Activated naive CD8-positive, alpha-beta T cell treated with anti-CD3 and anti-CD28 coated beads for 36 hours (primary cell): Measurements from ENCODE around the gene SLC2A4. TPM values are rescaled to one million over a fixed set of nuclear protein-coding genes. Genes with fewer than 3 reads are reported as not detected.
A peak's percentile ranks its signal among the peaks of the same experiment; 100 is the strongest.

ENCODE experiments used
- DNase-seq: peaks from one replicate; pipeline ENCODE4 v3.0.0; 2021
- H3K27ac Mint-ChIP-seq: one replicate; pipeline ENCODE4 v1.8.0; 2022; ENCODE audit warnings: mild to moderate bottlenecking, moderate library complexity, mixed read lengths
- H3K27me3 Mint-ChIP-seq: one replicate; pipeline ENCODE4 v1.8.0; 2022; ENCODE audit warnings: mild to moderate bottlenecking, mixed read lengths
- H3K36me3 Mint-ChIP-seq: one replicate; pipeline ENCODE4 v1.8.0; 2021; ENCODE audit warnings: mild to moderate bottlenecking, mixed read lengths
- H3K4me1 Mint-ChIP-seq: one replicate; pipeline ENCODE4 v1.8.0; 2021; ENCODE audit warnings: mixed read lengths
- H3K4me3 Mint-ChIP-seq: one replicate; pipeline ENCODE4 v1.8.0; 2022; ENCODE audit warnings: mild to moderate bottlenecking, moderate library complexity, mixed read lengths
- H3K9me3 Mint-ChIP-seq: one replicate; pipeline ENCODE4 v1.8.0; 2022; ENCODE audit warnings: mixed read lengths
- total RNA-seq, 2 experiments: library from RNA; stranded (reverse); gene quantifications; one replicate each; pipeline ENCODE4 v1.2.3, GENCODE V29; 2021

SLC2A4 gene
- total RNA-seq, 2 experiments from 2014 or later, result 0.54 to 0.56 TPM

GRCh38 chr17:7281953-7282751 lies 634 bp downstream of the SLC2A4 start:
- Mint-ChIP-seq H3K27me3 (peaks cover 21% of the 10 kb centered on the region), H3K4me3 (peak overlapping the region; percentile 76)

GRCh38 chr17:7282752-7283321 lies 1.3 kb downstream of the SLC2A4 start:
- H3K9me3 Mint-ChIP-seq, result no peaks in the 10 kb centered on the region
- H3K27me3 Mint-ChIP-seq, result peaks cover 21% of the 10 kb centered on the region
- no peak overlapping the region for H3K27ac Mint-ChIP-seq
- peaks cover 22% of the 10 kb centered on the region for H3K4me1 Mint-ChIP-seq
- DNase-seq, result peak; percentile 30
- no peaks in the 10 kb centered on the region for H3K36me3 Mint-ChIP-seq
- H3K4me3 Mint-ChIP-seq, result peak overlapping the region; percentile 40

More at GRCh38 chr17:7281953-7282751, 634 bp downstream of the SLC2A4 start:
- H3K27ac Mint-ChIP-seq, result no peak overlapping the region
- no peak for DNase-seq
- no peaks in the 10 kb centered on the region for H3K36me3 Mint-ChIP-seq
- peaks cover 22% of the 10 kb centered on the region for H3K4me1 Mint-ChIP-seq
- H3K9me3 Mint-ChIP-seq, result no peaks in the 10 kb centered on the region

GRCh38 chr17:7283471-7284216 lies 2.1 kb downstream of the SLC2A4 start:
- H3K27me3 Mint-ChIP-seq, result peaks cover 21% of the 10 kb centered on the region
- H3K27ac Mint-ChIP-seq, result no peak overlapping the region
- no peaks in the 10 kb centered on the region for H3K36me3 Mint-ChIP-seq
- no peaks in the 10 kb centered on the region for H3K9me3 Mint-ChIP-seq
- H3K4me1 Mint-ChIP-seq, result peaks cover 22% of the 10 kb centered on the region
- DNase-seq, result no peak
- no peak overlapping the region for H3K4me3 Mint-ChIP-seq

- H3K4me3 Mint-ChIP-seq, result no peak overlapping the region
- H3K36me3 Mint-ChIP-seq, result no peaks in the 10 kb centered on the region
- DNase-seq, result no peak
- H3K9me3 Mint-ChIP-seq, result no peaks in the 10 kb centered on the region
- H3K27ac Mint-ChIP-seq, result no peak overlapping the region
- H3K4me1 Mint-ChIP-seq, result peaks cover 22% of the 10 kb centered on the region
- H3K27me3 Mint-ChIP-seq, result peaks cover 21% of the 10 kb centered on the region
Measured at GRCh38 chr17:7284911-7285310, 3.4 kb downstream of the SLC2A4 start.

GRCh38 chr17:7285679-7286078 lies 4.2 kb downstream of the SLC2A4 start:
- no peaks in the 10 kb centered on the region for H3K9me3 Mint-ChIP-seq
- H3K27ac Mint-ChIP-seq, result no peak overlapping the region
- H3K4me1 Mint-ChIP-seq, result peaks cover 16% of the 10 kb centered on the region
- no peak for DNase-seq
- peaks cover 21% of the 10 kb centered on the region for H3K27me3 Mint-ChIP-seq
- H3K36me3 Mint-ChIP-seq, result no peaks in the 10 kb centered on the region
- no peak overlapping the region for H3K4me3 Mint-ChIP-seq

- H3K4me3 Mint-ChIP-seq, result no peak overlapping the region
- DNase-seq, result no peak
- H3K27me3 Mint-ChIP-seq, result peaks cover 24% of the 10 kb centered on the region
- H3K4me1 Mint-ChIP-seq, result no peaks in the 10 kb centered on the region
- H3K9me3 Mint-ChIP-seq, result no peaks in the 10 kb centered on the region
- no peaks in the 10 kb centered on the region for H3K36me3 Mint-ChIP-seq
- no peak overlapping the region for H3K27ac Mint-ChIP-seq
Measured at GRCh38 chr17:7289256-7290032, 7.9 kb downstream of the SLC2A4 start.

DNA sequence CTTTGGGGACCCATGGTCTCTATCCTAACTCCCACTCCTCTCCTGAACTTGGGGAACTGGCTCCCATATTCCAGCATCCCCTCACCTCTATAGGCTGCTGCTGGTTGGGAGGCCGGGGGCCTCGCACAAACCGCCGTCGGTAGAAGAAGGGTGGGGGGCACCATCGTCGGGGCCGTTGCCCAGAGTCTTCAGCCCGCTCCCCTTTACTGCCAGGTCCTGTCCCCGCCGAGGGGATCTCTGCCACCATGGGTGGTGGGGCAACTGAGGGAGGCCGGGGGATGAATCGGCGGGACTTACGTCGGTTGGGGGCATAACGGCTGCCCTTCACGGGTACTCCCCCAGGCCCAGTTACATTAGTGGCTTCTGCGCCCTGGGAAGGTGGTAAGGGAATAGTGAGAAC lies 8.6 kb downstream of the SLC2A4 start:
- Mint-ChIP-seq H3K4me1 (peaks cover 3% of the 10 kb centered on the region), H3K4me3 (no peak overlapping the region), H3K36me3 (no peaks in the 10 kb centered on the region), H3K9me3 (no peaks in the 10 kb centered on the region), H3K27ac (no peak overlapping the region), H3K27me3 (peaks cover 29% of the 10 kb centered on the region)
- DNase-seq, result no peak

DNA sequence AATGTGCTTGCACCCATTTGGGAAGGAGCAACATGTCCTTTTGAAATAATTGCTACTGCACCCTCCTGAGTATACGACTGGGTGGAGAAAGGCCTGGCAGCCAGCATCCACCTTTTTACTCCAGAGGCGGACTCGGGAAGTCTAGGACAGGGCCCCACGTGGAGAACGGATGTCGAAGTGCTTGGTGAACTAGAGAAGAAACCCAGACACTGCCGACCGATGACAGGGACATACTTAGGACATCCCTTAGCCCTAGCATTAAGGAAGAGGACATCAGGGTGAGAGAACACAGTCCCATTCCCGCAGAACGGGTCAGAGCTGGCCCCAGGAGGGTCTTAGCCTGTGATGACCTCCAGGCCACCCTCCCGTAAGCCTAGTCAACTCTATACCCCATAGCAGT lies 9.2 kb downstream of the SLC2A4 start:
- Mint-ChIP-seq H3K27me3 (peaks cover 34% of the 10 kb centered on the region), H3K36me3 (no peaks in the 10 kb centered on the region)
- DNase-seq, result no peak

GRCh38 chr17:7292194-7292593 lies 10.7 kb downstream of the SLC2A4 start:
- H3K9me3 Mint-ChIP-seq, result no peaks in the 10 kb centered on the region
- H3K4me1 Mint-ChIP-seq, result peaks cover 13% of the 10 kb centered on the region
- H3K36me3 Mint-ChIP-seq, result no peaks in the 10 kb centered on the region
- H3K27ac Mint-ChIP-seq, result no peak overlapping the region
- H3K4me3 Mint-ChIP-seq, result no peak overlapping the region
- DNase-seq, result no peak
- peaks cover 44% of the 10 kb centered on the region for H3K27me3 Mint-ChIP-seq

More for the DNA sequence above, 9.2 kb downstream of the SLC2A4 start:
- H3K9me3 Mint-ChIP-seq, result no peaks in the 10 kb centered on the region
- peaks cover 6% of the 10 kb centered on the region for H3K4me1 Mint-ChIP-seq
- no peak overlapping the region for H3K27ac Mint-ChIP-seq
- no peak overlapping the region for H3K4me3 Mint-ChIP-seq

- Mint-ChIP-seq H3K4me3 (no peak overlapping the region), H3K9me3 (no peaks in the 10 kb centered on the region), H3K27ac (no peak overlapping the region), H3K4me1 (peaks cover 13% of the 10 kb centered on the region), H3K36me3 (no peaks in the 10 kb centered on the region), H3K27me3 (peaks cover 44% of the 10 kb centered on the region)
- DNase-seq, result no peak
Measured at GRCh38 chr17:7292729-7293128, 11.2 kb downstream of the SLC2A4 start.

GRCh38 chr17:7293159-7293558 lies 11.6 kb downstream of the SLC2A4 start:
- no peak overlapping the region for H3K4me3 Mint-ChIP-seq
- no peak overlapping the region for H3K27ac Mint-ChIP-seq
- H3K9me3 Mint-ChIP-seq, result no peaks in the 10 kb centered on the region
- H3K4me1 Mint-ChIP-seq, result peaks cover 13% of the 10 kb centered on the region
- H3K27me3 Mint-ChIP-seq, result peaks cover 44% of the 10 kb centered on the region
- H3K36me3 Mint-ChIP-seq, result no peaks in the 10 kb centered on the region
- no peak for DNase-seq

- no peaks in the 10 kb centered on the region for H3K36me3 Mint-ChIP-seq
- no peak overlapping the region for H3K27ac Mint-ChIP-seq
- peaks cover 13% of the 10 kb centered on the region for H3K4me1 Mint-ChIP-seq
- no peaks in the 10 kb centered on the region for H3K9me3 Mint-ChIP-seq
- peaks cover 44% of the 10 kb centered on the region for H3K27me3 Mint-ChIP-seq
- H3K4me3 Mint-ChIP-seq, result peak overlapping the region; percentile 0
- no peak for DNase-seq
Measured at GRCh38 chr17:7293816-7294613, 12.5 kb downstream of the SLC2A4 start.

DNA sequence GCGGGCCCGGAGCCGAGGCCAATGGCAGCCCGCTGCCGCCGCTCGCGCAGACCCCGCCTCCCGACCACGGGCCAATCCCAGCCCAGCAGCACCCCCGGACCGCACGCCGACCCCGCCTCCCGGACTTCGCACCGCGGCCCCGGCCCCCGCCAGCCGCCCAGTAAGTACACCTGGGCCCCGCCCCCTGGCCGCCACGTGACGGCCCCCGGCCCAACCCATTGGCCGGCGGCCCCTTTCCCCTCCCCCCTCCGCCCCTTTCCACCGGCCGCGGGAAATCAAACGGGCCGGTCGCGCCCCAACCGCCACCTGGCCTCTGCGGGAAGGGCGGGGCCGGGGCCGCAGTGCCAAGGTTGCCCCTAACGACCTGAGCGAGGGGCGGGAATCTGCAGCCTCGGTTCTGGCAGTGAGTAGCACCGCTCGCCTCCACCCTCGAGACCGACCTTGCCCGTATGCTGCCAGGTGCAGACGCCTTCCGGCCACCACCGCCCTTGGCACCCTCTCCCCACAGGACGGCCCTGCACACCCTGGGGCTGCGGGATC lies 13.2 kb downstream of the SLC2A4 start, which contains the start of gene YBX2:
Gene YBX2, minus strand, starts transcription at position 26 of the 540 bp plus-strand sequence. CDS start 139 bp downstream, outside the sequence.
- H3K4me1 Mint-ChIP-seq, result peaks cover 13% of the 10 kb centered on the region

More for the DNA sequence above, 13.2 kb downstream of the SLC2A4 start, which contains the start of gene YBX2:
- H3K27me3 Mint-ChIP-seq, result peaks cover 44% of the 10 kb centered on the region
- H3K9me3 Mint-ChIP-seq, result no peaks in the 10 kb centered on the region
- no peak within 1 kb of the TSS for H3K27ac Mint-ChIP-seq
- H3K36me3 Mint-ChIP-seq, result no peaks in the 10 kb centered on the region
- peak; percentile 83 for DNase-seq
- peak within 1 kb of the TSS; percentile 69 for H3K4me3 Mint-ChIP-seq
